ENCODE results near the gene NIP7.
"Not testable (repeated sequence)": the region's sequence is repeated elsewhere in the genome, so short reads cannot be mapped to it uniquely, and the experiment has no call there.

Gene NIP7

DNA sequence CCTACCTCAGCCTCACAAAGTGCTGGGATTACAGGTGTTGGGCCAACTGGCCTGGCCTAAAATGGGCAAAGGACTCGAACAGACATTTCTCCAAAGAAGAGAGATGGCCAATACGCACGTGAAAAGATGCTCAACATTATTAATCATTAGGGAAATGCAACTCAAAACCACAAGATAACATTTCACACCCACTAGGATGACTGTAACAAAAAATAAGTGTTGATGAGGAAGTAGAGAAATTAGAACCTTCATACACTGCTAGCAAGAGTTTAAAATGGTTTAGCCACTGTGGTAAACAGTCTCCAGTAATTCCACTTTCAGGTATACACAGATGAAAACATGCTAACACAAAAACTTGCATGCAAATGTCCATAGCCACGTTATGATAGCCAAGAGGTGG is 6.4 kb downstream of the NIP7 start:
- H3K4me3 ChIP-seq (replicated peaks in 1 of 2; ENCODE audit: low read depth in 2 of 2, low read length in 2 of 2): no peak overlapping the region
- TF ChIP-seq, protein P1, sequence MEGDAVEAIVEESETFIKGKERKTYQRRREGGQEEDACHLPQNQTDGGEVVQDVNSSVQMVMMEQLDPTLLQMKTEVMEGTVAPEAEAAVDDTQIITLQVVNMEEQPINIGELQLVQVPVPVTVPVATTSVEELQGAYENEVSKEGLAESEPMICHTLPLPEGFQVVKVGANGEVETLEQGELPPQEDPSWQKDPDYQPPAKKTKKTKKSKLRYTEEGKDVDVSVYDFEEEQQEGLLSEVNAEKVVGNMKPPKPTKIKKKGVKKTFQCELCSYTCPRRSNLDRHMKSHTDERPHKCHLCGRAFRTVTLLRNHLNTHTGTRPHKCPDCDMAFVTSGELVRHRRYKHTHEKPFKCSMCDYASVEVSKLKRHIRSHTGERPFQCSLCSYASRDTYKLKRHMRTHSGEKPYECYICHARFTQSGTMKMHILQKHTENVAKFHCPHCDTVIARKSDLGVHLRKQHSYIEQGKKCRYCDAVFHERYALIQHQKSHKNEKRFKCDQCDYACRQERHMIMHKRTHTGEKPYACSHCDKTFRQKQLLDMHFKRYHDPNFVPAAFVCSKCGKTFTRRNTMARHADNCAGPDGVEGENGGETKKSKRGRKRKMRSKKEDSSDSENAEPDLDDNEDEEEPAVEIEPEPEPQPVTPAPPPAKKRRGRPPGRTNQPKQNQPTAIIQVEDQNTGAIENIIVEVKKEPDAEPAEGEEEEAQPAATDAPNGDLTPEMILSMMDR (IDR thresholded peaks at IDR 0.05; ENCODE audit: low read depth, low read length): no peak
- DNase-seq (ENCODE audit: low read depth in 2 of 2): no peak

DNA sequence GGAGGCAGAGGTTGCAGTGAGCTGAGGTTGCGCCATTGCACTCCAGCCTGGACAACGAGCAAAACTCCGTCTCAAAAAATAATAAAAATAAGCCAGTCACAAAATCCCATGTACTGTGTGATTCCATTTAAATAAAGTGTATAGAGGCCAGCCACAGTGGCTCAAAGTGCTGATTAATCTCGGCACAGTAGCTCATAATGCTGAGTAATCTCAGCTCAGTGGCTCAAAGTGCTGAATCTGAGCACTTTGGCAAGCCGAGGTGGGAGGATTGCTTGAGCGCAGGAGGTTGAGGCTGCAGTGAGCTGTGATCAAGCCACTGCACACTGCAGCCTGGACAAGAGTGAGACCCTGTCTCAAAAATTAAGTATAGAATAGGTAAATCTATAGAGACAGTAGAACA is 7.1 kb downstream of the NIP7 start:
- no peak overlapping the region for H3K4me3 ChIP-seq (replicated peaks in 1 of 2; ENCODE audit: low read depth in 2 of 2, low read length in 2 of 2)
- TF ChIP-seq, protein P1 (IDR thresholded peaks at IDR 0.05; ENCODE audit: low read depth, low read length): no peak
- no peak for DNase-seq (ENCODE audit: low read depth in 2 of 2)

DNA sequence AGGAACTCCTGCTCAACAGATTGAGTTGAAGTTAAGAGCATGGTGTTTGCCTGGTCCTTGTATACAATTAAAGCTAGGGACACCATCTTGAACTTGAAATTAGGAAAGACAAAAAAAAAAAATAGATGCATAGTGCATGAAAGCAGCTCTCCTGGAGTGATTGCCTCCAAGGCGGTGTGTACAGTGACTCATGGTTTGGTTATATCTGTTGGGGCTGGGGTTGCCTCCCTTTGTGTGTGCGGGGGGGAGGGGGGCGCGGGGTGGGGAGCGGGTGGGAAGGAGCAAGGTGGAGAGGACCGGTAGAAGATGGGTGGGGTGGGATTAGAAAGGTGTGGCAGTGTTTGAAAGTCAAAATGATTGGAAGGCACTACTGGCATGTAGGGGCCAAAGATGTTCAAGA is 8.7 kb downstream of the NIP7 start:
- no peak for DNase-seq (ENCODE audit: low read depth in 2 of 2)

GRCh38 chr16:69349536-69349935 is 10.0 kb downstream of the NIP7 start:
- TF ChIP-seq, protein P1 (IDR thresholded peaks at IDR 0.05; ENCODE audit: low read depth, low read length): no peak
- DNase-seq (ENCODE audit: low read depth in 2 of 2): no peak
- H3K4me3 ChIP-seq (replicated peaks in 1 of 2; ENCODE audit: low read depth in 2 of 2, low read length in 2 of 2): no peak overlapping the region

More for the DNA sequence above, 8.7 kb downstream of the NIP7 start:
- H3K4me3 ChIP-seq (replicated peaks in 1 of 2; ENCODE audit: low read depth in 2 of 2, low read length in 2 of 2): no peak overlapping the region
- TF ChIP-seq, protein P1 (IDR thresholded peaks at IDR 0.05; ENCODE audit: low read depth, low read length): no peak

- TF ChIP-seq, protein P1 (IDR thresholded peaks at IDR 0.05; ENCODE audit: low read depth, low read length): no peak
- DNase-seq (ENCODE audit: low read depth in 2 of 2): no peak
- H3K4me3 ChIP-seq (replicated peaks in 1 of 2; ENCODE audit: low read depth in 2 of 2, low read length in 2 of 2): no peak overlapping the region
Measured at GRCh38 chr16:69350536-69351133, 11.1 kb downstream of the NIP7 start.

DNA sequence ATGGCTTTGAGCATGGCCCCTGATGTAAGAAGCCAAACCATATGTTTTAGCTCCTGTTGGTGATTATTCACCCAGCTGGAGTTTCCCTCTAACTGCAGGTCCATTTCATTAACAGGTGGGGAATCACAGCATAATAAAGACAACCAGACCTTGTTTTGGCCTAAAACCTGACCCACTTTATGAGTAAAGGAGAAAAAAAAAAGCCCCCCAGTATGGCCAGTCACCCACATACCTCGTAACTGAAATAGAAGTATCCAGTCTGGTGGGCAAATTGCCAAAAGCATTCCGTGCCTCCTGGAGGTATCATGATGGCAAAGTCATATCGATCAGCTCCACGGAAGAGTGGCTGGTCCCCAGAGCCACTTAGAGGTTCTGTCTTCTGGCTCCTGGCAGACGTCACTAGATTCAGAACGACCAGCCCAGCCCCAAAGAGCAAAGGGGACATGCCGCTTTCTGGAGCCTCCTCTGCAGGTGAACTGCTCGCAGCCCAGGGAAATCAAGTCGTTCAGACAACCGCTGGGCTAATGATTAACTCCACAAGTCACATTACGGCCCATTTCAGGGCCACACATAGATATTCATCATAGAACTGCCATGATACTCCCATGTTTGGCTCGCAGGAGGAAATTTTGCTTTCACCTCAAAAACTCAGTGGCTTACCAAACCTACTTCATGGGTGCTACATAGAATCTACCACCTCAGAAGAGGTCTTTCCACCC is 11.9 kb downstream of the NIP7 start, which contains the start of gene TMED6:
Gene TMED6 (minus strand): TSS at position 478 of the 719 bp plus-strand sequence. CDS start 33 bp downstream, at position 445.
- no peak for DNase-seq (ENCODE audit: low read depth in 2 of 2)
- TF ChIP-seq, protein P1 (IDR thresholded peaks at IDR 0.05; ENCODE audit: low read depth, low read length): no peak
- no peak within 1 kb of the TSS for H3K4me3 ChIP-seq (replicated peaks in 1 of 2; ENCODE audit: low read depth in 2 of 2, low read length in 2 of 2)

- DNase-seq (ENCODE audit: low read depth in 2 of 2); H3K4me3 ChIP-seq (replicated peaks in 1 of 2; ENCODE audit: low read depth in 2 of 2, low read length in 2 of 2): not testable (repeated sequence)
Measured at GRCh38 chr16:69360070-69360469, 20.5 kb downstream of the NIP7 start.
